SK-N-SH treated with all-trans-retinoic acid at 6 μM for 48 hours (cell line): ENCODE measurements around the gene PGM1.

Experiments
- ARNTL ChIP-seq: fragments of 450-650 bp; formaldehyde crosslinking; IDR thresholded peaks from 2 replicates; pipeline ENCODE4 v1.5.0; 2020; ENCODE audit warnings: low read depth, mild to moderate bottlenecking, moderate library complexity, borderline replicate concordance
- GLIS3 ChIP-seq: fragments of 250-450 bp; sonication (Bioruptor Pico); IDR thresholded peaks from 2 replicates; pipeline ENCODE4 v1.5.0; 2020; ENCODE audit warnings: mild to moderate bottlenecking, moderate library complexity
- PATZ1 ChIP-seq: fragments of 250-450 bp; sonication (Bioruptor Pico); IDR thresholded peaks from 2 replicates; pipeline ENCODE4 v1.8.0; 2020; ENCODE audit warnings: mild to moderate bottlenecking, moderate library complexity, borderline replicate concordance
- POU6F1 ChIP-seq: fragments of 250-450 bp; sonication (Bioruptor Pico); IDR thresholded peaks from 2 replicates; pipeline ENCODE4 v1.8.0; 2021; ENCODE audit warnings: low read depth, mild to moderate bottlenecking, moderate library complexity, borderline replicate concordance
- RARB ChIP-seq: fragments of 250-450 bp; sonication (Bioruptor Pico); IDR thresholded peaks from 2 replicates; pipeline ENCODE4 v1.8.0; 2021; ENCODE audit warnings: mild to moderate bottlenecking, moderate library complexity
- SNAI2 ChIP-seq: fragments of 250-450 bp; sonication (Bioruptor Pico); IDR thresholded peaks from 2 replicates; pipeline ENCODE4 v1.5.0; 2020; ENCODE audit warnings: mild to moderate bottlenecking, moderate library complexity
- TOX ChIP-seq: fragments of 250-450 bp; sonication (Bioruptor Pico); IDR thresholded peaks from 2 replicates; pipeline ENCODE4 v1.8.0; 2021; ENCODE audit warnings: mild to moderate bottlenecking, moderate library complexity, borderline replicate concordance
- ZFP3 ChIP-seq: fragments of 250-450 bp; sonication (Bioruptor Pico); IDR thresholded peaks from 2 replicates; pipeline ENCODE4 v1.5.0; 2020; ENCODE audit warnings: mild to moderate bottlenecking, moderate library complexity
- ZFP30 ChIP-seq: fragments of 450-650 bp; formaldehyde crosslinking; IDR thresholded peaks from 2 replicates; pipeline ENCODE4 v1.5.0; 2022; ENCODE audit warnings: mild to moderate bottlenecking, moderate library complexity
- TF ChIP-seq, protein P1 (sequence below): fragments of 250-450 bp; sonication (Bioruptor Pico); IDR thresholded peaks from 2 replicates; pipeline ENCODE4 v1.5.0; 2020; ENCODE audit warnings: mild to moderate bottlenecking, moderate library complexity

DNA sequence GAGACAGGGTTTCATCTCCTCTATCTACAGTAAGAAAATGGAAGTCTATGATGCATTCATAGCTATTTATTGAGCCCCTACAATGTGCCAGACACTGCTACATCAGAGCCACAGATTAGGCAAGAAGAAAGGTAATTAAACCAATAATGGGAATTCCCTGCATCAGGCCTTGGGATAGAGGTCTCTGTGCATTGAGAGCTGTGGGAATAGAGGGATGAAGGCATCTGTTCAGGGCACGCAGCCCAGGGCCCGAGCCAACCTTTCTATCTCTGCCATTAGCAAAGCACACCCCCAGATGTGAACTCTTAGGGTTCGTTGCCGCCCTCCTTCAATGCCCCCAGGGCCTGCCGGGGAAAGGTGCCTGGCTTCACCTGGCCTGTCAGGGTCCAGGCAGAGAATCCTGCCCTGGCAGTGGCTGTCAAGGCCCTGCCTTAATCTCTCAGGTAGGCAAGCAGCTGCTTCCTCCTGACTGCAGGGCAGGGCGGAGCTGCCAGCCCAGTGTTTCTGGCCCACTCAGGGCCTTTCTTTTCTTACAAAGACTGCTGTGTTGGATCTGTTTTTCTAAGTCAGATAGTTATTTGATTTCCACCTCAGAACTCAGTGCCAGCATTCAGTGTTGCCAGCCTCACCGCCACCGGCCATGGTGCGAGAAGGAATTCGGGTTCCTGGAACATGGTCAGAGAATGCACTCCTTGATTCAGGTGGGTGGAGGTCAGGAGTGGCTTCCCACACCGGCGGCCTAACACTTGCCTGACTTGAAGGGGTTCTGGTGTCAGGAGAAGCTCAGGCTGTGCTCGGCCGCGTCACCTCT lies 76.1 kb downstream of the PGM1 start:
- TF ChIP-seq ZFP3 (CRISPR knock-in tag), result no peak
- no peak for TF ChIP-seq GLIS3
- no peak for TF ChIP-seq ZFP30 (CRISPR knock-in tag)
- no peak for TF ChIP-seq ARNTL (CRISPR knock-in tag)
- no peak for TF ChIP-seq PATZ1 (CRISPR knock-in tag)
- no peak for TF ChIP-seq TOX (CRISPR knock-in tag)
- TF ChIP-seq, protein P1, sequence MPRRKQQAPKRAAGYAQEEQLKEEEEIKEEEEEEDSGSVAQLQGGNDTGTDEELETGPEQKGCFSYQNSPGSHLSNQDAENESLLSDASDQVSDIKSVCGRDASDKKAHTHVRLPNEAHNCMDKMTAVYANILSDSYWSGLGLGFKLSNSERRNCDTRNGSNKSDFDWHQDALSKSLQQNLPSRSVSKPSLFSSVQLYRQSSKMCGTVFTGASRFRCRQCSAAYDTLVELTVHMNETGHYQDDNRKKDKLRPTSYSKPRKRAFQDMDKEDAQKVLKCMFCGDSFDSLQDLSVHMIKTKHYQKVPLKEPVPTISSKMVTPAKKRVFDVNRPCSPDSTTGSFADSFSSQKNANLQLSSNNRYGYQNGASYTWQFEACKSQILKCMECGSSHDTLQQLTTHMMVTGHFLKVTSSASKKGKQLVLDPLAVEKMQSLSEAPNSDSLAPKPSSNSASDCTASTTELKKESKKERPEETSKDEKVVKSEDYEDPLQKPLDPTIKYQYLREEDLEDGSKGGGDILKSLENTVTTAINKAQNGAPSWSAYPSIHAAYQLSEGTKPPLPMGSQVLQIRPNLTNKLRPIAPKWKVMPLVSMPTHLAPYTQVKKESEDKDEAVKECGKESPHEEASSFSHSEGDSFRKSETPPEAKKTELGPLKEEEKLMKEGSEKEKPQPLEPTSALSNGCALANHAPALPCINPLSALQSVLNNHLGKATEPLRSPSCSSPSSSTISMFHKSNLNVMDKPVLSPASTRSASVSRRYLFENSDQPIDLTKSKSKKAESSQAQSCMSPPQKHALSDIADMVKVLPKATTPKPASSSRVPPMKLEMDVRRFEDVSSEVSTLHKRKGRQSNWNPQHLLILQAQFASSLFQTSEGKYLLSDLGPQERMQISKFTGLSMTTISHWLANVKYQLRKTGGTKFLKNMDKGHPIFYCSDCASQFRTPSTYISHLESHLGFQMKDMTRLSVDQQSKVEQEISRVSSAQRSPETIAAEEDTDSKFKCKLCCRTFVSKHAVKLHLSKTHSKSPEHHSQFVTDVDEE (CRISPR knock-in tag), result no peak
- TF ChIP-seq RARB (CRISPR knock-in tag), result no peak
- TF ChIP-seq POU6F1, result no peak
- no peak for TF ChIP-seq SNAI2 (CRISPR knock-in tag)
